ENCODE measurements around the gene SLC4A2.

The SLC4A2 gene

DNA sequence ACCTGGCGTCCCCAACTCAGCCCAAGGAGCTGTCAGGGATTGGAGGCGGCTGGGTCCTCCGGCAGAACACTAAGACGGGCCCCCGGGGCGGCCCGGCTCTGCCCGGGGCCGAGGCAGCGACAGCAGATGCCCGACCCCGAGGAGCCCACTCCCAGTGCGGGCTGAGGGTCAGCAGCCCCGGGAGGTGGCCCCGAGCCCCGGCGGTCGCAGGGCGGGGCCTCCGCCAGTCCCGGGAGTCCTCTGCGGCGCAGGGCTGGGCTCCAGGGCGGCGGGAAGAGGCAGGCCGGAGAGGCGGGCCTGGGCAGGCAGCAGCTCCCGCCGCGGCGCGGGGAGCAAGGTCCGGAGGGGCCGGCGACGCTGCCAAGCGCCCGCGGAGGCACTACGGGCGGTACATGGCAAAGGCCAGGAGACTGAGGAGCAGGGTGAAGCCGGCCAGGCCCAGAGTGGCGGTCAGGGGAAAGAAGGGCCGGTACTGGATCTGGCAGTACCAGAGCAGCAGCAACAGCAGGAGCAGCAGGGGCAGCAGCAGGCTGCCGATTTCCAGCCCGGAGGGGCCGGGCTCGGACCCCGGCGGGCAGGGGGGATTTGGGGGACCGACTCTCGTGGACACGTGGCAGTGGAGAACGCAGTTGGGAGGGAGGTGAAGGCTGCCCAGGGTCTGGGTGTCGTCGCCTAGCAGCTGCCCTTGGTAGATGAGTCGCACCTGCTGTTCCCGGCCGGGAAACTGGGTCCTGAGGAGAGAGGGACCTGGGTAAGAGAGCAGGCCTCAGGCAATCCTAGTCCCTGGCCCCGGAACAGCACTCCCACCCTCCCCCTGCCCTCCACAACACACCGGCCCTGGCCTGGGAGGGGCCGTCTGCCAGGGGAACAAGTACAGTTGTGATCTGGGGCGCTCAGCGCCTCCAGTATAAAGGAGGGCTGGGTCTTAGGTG is 22.0 kb downstream of the SLC4A2 start:
- peak overlapping the region; percentile 35 to 76 for H3K4me3 ChIP-seq (replicated peaks in 1 of 2; ENCODE audit: low read depth in 2 of 2, low read length in 2 of 2)
- DNase-seq (ENCODE audit: low read depth in 2 of 2): peak in 1 of 2 donors; percentile 34
- TF ChIP-seq, protein P1, sequence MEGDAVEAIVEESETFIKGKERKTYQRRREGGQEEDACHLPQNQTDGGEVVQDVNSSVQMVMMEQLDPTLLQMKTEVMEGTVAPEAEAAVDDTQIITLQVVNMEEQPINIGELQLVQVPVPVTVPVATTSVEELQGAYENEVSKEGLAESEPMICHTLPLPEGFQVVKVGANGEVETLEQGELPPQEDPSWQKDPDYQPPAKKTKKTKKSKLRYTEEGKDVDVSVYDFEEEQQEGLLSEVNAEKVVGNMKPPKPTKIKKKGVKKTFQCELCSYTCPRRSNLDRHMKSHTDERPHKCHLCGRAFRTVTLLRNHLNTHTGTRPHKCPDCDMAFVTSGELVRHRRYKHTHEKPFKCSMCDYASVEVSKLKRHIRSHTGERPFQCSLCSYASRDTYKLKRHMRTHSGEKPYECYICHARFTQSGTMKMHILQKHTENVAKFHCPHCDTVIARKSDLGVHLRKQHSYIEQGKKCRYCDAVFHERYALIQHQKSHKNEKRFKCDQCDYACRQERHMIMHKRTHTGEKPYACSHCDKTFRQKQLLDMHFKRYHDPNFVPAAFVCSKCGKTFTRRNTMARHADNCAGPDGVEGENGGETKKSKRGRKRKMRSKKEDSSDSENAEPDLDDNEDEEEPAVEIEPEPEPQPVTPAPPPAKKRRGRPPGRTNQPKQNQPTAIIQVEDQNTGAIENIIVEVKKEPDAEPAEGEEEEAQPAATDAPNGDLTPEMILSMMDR (IDR thresholded peaks at IDR 0.05; ENCODE audit: low read depth, low read length): no peak

DNA sequence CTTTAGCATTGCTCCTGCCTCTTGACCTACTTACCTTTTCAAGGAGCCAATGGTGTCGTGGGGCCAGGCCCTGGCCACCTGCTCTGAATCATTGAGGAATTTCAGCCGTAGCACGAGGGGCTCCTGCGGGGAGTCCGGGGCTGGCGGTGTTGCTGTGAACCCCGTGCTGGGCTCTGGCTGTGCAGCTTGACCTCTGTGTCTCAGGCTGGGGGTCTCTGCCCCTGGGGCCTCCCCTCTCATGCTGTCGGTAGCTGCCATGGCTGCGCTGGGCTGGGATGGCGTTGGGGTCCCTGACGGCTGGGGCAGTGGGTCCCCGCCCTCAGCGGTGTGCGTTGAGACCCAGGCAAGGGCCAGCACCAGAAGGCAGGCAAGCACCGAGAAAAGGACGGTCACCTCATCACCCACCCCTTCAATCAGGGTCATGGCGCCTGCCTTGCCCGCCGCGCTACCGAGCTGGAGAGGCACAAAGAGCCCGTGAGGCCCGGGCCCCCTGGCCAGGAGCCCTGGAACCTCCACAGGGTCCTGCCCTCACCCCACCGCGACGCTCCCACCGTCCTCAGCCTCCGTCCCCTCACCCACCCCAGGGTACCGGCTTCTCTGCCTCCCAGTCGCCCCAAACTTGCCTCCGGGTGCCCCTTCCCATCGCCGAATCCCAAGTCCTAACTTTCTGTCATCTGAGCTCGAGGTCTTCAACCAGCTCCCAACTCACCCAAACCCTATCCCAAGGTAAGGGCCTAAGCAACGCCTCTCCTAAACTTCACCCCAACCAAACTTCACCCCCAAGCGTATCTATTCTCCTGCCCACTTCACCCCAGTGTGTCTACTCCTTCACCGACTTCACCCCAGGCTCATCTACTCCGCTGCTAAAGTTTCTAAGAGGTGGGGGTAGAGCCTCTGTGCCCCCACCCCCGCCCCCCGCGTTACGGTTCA is 23.0 kb downstream of the SLC4A2 start:
- TF ChIP-seq, protein P1 (IDR thresholded peaks at IDR 0.05; ENCODE audit: low read depth, low read length): no peak
- peak overlapping the region; percentile 73 to 76 for H3K4me3 ChIP-seq (replicated peaks in 1 of 2; ENCODE audit: low read depth in 2 of 2, low read length in 2 of 2)
- DNase-seq (ENCODE audit: low read depth in 2 of 2): no peak

DNA sequence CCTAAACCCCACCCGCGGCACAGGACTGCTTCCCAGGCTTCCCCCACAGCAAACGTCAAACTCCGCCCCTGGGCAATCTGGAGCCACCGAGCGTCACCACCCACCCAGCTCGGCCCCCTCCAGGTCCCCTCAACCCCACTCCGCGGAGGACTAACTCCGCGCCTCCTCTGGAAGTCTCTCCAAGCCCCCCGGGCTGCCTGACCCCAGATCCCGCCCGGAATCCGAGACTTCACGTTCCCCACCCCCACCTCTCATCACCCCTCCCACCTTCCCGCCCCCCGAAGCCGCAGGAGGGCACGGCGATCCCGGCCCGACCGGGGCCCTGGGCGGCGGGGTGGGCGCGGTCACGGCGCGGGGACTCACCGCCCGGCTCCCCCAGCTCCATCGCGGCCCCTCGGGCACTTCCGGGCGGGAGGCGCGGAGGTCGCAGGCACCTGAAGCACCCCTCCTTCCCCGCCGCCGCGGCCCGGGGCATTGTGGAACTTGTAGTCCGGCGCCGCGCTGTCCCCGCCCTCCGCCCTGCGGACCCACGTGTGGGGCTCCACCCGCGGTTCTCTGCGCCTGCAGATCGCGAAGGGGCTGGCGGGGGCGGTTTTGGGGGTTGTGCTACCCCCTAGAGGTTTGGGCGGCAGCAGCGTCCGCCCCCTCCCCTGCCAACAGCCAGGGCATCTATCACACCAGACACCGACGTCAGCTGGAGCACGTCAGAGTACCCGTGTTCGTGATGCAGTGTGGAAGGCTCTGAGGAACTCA is 23.9 kb downstream of the SLC4A2 start, which contains the start of gene TMUB1:
Gene TMUB1, minus strand, starts transcription at position 423 of the 753 bp plus-strand sequence. CDS start 930 bp downstream, outside the sequence.
- DNase-seq (ENCODE audit: low read depth in 2 of 2): peak; percentile 46 to 61
- peak within 1 kb of the TSS; percentile 73 to 76 for H3K4me3 ChIP-seq (replicated peaks in 1 of 2; ENCODE audit: low read depth in 2 of 2, low read length in 2 of 2)
- TF ChIP-seq, protein P1 (IDR thresholded peaks at IDR 0.05; ENCODE audit: low read depth, low read length): no peak

DNA sequence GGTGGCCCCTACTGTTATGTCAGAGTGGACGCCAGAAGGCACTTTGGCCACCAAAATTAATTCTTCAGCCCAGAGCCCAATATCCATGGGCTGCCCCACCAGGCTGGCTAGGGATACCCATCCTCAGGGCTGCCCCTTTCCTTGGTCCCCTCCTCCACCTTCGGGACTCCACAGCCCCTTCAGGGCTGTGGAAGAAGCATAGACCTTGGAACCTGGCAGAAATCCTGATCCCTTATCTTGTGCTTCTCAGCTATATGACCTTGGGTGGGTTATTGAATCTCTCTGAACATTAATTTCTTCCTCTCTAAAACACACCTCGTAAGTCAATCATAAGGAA is 24.4 kb downstream of the SLC4A2 start:
- peak overlapping the region; percentile 73 to 76 for H3K4me3 ChIP-seq (replicated peaks in 1 of 2; ENCODE audit: low read depth in 2 of 2, low read length in 2 of 2)
- no peak for DNase-seq (ENCODE audit: low read depth in 2 of 2)
- TF ChIP-seq, protein P1 (IDR thresholded peaks at IDR 0.05; ENCODE audit: low read depth, low read length): no peak

DNA sequence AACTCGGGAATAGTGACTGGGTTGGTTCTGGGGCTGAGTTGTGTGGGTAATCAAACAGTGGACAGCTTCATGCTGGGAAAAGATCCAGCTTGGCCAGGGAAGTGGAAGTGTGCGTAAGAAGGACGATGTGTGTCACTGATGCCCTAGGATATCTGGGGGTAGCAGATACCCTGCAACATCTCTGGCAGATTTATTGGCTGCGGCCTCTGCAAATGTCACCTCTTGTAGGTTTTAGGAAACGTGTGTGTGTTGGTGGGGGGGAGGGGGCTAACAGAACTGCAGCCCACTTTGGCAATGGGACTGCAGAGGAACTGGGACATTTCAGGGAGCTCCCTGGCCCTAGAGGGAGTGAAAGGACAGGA is 25.9 kb downstream of the SLC4A2 start:
- DNase-seq (ENCODE audit: low read depth in 2 of 2): peak in 1 of 2 donors; percentile 37
- peak overlapping the region in 1 of 2 donors; percentile 53 for H3K4me3 ChIP-seq (replicated peaks in 1 of 2; ENCODE audit: low read depth in 2 of 2, low read length in 2 of 2)
- TF ChIP-seq, protein P1 (IDR thresholded peaks at IDR 0.05; ENCODE audit: low read depth, low read length): no peak
